Dermis blood vessel endothelial cell (primary cell): Measurements from ENCODE around the gene HOXA2. TPM values are rescaled to one million over a fixed set of nuclear protein-coding genes. Genes with fewer than 3 reads are reported as not detected.

Experiments used
- DNase-seq: peaks from one replicate; pipeline ENCODE4 v3.0.0; 2010
- total RNA-seq: library from RNA; depleted of rRNA; stranded (reverse); fragments of >200 nt; gene quantifications from 2 replicates; pipeline ENCODE4 v1.2.3, GENCODE V29; 2014

Gene HOXA2
- total RNA-seq, 1 donor from 2014 or later, result 0.34 TPM

GRCh38 chr7:27111042-27111750 is 8.7 kb upstream of the HOXA2 start:
- peak; percentile 79 for DNase-seq

- DNase-seq, result no peak
These were observed 7.9 kb upstream of the HOXA2 start for GRCh38 chr7:27110186-27111031.

- DNase-seq, result no peak
These were observed 7.1 kb upstream of the HOXA2 start for GRCh38 chr7:27109466-27110185.

- DNase-seq, result peak; percentile 76
These were observed 6.1 kb upstream of the HOXA2 start for GRCh38 chr7:27108390-27109127.

DNA sequence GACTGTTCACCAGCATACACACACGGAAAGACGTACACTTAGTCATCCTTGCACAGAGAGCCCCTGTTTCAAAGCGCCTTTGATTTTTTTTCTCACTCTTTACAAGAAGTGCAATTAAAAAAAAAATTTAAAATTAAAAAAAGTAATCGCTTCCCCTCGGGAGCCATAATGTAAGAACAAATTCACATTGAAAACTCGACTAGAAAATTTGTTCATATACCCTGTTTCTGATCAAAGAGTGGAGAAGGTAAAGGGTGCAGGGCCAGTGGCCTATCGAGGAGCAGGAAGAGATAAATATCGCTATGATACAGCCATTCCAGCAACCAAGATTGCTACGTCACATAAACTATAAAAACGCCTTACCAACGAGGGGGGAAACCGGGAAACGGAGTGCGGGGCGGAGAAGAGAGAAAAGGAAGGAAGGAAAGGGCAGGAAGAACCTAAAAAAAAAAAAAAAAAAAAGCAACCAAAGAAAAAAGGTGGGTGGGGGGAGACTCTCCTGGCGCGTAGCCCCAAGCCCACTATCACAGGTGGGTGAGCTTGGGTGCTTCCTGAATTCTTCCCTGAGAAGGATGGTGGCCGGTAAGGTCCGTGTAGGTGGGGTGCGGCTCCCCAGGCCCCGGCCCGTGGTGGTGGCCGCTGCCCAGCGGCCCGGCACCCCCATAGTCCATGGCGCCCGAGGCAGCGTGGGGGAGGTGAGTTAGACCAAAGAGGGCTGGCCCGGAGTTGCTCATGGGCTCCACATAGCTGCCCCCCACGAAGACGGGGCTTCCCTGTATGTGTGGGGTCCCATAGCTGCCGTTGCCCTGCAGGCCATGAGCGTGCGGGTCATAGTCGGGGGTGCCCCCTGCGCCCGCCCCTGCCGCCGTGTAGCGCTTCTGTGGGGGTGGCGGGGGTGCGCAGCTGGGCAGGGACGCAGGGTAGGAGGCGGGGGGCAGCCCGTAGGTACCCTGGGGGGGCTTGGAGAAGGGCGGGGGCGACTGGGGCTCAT is 5.2 kb upstream of the HOXA2 start:
- peak; percentile 43 for DNase-seq

GRCh38 chr7:27106901-27107240 is 4.4 kb upstream of the HOXA2 start:
- no peak for DNase-seq

DNA sequence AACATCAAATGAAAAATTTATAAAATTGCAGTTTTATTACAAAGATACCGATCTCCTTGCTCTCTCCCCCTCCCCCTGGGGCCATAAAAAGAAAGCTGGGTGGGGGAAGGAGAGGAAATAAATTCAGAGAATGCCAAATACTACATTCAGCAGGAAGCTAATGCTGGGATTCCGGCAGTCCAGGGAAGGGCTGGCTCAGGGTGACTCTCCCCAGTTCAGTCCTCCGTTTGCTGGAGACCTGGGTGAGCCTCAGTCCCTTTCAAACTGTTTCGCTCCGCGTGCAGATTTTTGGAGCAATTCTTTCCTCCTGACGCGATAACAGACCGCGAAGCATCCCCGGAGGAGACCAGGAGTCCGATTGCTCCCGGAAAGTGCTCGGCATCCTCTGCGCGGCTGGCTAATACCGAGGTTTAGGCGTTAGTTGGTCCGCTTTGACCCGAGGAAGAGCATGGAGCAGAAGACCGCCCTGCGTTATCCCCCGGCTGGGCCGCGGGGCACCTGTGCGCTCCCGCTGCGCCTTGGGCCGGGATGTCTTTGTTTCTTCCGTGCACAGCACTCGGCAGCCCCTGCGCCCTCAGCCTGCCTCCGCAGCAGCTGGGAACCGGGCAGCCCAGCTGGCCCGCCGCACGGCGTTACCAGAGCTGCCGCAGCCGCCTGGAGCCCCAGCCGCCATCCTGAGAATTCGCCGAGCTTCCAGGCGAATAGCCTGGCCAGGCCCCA is 3.9 kb upstream of the HOXA2 start:
- peak; percentile 69 for DNase-seq

DNA sequence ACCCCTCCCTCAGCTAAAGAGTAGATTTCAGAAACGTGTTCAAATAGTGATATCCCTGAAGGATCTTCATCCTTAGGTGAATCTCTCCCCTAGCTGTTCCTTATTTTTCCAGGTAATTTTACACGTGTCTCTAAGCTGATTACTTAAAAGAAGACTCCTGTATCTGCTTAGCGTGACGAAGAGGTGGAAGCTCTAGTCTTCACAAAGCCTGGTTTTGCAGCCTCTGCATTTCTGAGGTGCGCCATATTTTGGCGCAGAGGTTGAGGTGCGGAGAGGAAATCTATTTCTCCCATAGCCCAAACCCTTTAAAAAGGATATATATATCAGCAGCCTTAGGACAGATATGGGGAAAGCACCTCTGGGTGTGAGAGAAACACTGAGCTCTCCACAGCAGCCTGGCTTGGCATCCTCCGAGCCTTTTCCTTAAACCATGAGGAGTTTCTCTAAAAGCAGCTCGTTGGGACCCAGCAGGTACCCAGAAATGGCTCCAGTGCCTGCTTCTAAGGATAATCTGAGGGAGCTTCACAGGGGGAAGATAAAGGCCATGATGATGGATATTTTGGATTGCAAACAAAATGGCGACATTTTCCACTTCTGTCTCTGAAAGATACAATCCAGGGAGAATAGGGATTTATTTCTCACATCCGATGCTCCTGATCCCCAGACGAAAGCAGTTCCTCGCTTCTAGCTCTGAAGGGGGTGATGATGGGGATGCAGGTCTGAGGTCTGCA is 3.0 kb upstream of the HOXA2 start:
- DNase-seq, result no peak

GRCh38 chr7:27104341-27105058 is 2.0 kb upstream of the HOXA2 start:
- DNase-seq, result no peak

GRCh38 chr7:27103489-27104226 is 1.2 kb upstream of the HOXA2 start:
- DNase-seq, result peak; percentile 46

DNA sequence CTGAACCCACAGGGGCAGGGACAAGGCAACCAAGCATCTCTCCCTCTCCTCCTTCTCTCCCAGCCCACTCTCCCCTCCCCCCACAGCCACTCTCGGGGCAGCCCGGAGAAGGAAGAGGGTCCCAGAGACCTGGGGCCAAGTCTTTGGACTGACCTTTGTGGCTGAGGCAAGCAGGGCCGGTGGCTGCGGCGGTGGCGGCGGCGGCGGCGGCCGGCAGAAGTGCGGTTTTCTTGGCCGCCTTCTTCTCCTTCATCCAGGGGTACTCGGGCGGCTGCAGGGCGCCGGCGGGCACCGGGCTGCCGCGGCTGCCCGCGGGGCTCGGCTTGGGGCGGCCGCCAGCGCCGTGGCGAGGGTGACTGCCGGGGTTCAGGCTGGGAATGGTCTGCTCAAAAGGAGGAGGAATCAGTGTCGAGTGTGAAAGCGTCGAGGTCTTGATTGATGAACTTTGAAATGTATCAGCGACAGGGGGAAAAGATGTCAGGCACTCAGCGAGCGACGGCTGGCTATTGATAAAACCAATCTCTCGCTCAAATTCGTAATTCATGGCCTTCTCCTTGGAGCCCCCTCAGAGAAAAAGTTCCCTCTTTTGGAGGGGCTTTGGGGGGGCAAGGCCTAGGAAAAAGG is 414 bp downstream of the HOXA2 start:
- peak; percentile 17 for DNase-seq

DNA sequence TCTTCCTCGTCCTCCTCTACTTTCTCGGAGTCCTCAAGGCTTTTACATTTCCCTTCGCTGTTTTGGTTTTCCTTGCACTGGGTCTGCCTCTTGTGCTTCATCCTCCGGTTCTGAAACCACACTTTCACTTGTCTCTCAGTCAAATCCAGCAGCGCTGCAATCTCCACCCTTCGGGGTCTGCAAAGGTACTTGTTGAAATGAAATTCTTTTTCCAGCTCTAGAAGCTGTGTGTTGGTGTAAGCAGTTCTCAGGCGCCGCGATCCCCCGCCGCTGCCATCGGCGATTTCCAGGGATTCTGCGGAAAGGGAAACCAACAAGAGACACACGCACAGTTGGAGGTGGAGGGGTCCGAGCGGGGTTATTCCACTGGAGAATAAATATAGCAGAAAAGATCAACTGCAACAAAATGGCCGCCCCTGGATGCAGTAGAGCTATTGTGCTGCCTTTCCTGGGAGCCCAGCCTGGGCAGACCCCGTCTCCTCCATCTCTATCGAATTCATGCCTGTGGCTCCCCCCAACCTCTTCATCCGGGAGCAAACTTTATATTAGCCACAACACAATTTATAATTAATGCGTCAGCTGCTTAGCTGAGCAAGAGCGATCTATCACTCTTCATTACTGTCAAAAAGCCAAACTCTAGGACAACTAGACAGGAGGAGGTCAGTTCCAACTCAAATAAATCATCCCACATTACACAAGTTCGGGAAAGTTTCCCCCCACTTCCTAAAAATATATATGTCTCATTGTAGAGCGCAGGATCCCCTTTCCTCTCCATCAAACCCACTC is 1.1 kb downstream of the HOXA2 start:
- peak; percentile 26 for DNase-seq

DNA sequence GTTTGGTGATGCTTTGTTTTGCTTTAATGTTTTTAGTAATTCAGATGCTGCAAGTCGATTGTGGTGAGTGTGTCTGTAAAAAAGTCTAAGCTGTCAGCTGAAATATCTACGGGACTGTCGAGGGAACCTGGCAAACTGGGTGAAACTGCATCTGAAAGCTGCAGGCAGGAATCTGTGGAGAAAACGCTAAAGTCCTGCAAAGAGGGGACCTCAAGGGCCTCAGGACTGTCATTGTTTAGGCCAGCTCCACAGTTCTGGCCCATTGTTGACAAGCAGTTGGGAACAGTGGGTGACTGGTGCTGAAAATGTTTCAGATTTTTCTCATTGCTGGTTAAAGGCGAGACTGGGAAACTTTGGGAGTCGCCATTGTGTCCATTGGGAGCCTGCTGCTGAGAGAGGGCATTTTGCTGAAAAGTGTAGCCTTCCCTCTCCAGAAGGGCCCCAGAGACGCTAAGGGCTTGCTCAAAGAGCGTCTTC is 1.8 kb downstream of the HOXA2 start:
- DNase-seq, result no peak

GRCh38 chr7:27099453-27100370 is 2.8 kb downstream of the HOXA2 start:
- no peak for DNase-seq

DNA sequence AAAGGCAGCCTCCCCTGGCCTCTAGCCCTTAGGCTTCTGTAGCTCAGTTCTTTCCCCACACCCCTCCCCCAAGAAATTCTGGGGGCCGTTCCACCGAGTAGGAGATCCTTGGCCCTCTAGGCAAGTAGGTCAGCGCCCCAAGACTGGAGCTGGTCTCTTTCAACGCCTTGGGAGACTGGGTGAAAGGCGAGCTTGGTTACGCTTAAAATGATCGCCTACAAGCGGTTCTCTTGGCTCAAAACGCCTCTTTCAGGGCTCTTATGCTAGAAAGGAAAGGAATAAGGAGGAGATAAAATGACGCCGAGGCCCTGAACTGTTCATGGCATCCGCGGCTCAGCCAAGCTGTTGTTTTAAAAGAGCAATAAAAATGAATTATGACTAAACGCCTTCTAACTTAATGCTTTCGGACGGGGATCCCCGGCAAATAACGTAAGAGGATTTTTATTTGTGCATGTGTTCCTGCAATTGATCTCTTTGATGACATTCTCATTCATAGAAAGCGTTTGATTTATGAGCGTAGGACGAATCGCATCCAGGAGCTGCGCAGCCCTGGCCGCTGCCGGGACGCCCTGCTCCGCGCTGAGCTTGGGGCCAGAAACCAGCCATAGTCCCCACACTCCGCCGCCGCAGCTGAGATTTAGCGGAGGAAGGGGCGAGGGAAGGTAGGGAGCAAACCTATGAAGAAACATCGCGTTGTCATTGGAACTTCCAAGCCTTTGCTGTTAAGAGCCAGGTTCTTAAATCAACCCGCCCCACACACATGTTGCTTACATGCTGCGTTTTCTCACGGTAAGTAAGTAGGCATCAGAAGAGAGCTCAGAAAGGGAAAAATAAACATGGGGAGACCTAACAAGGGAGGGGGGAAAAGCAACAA is 3.7 kb downstream of the HOXA2 start:
- peak; percentile 48 for DNase-seq
